HCT116 (cell line): ENCODE measurements around the gene PGR. TPM values are rescaled to one million over a fixed set of nuclear protein-coding genes. Genes with fewer than 3 reads are reported as not detected.

ENCODE experiments used
- ATAC-seq: fragments of 200-7000 bp; cut with Tn5 transposase; 2 replicates; pipeline ENCODE4 v1.9.1; 2020; ENCODE audit warnings: mild to moderate bottlenecking, moderate library complexity
- BruUV-seq: library from RNA; stranded (reverse); fragments of 400-500 nt; replicated peaks from 2 replicates; lab custom pipeline; 2021; lab: Mats Ljungman, UMichigan
- CTCF ChIA-PET: fragments of 300-600 bp; sonication (Branson Sonifier 250); formaldehyde crosslinking; loops from one replicate; lab custom pipeline; 2021; ENCODE audit warnings: antibody characterized with exemption; lab: Charles Lee
- POLR2A ChIA-PET: fragments of 300-600, 350-600 bp; sonication (Branson Sonifier 250); formaldehyde crosslinking; loops from one replicate; lab custom pipeline; 2021; ENCODE audit warnings: antibody characterized with exemption; lab: Charles Lee
- RAD21 ChIA-PET, 2 experiments: fragments of 300-600 bp; sonication (Branson Sonifier 250); formaldehyde crosslinking; loops; one replicate each; lab custom pipeline; 2023; ENCODE audit warnings: low total read pairs in 2 of 2; ENCODE audit not compliant: uncharacterized antibody in 2 of 2, unreplicated experiment in 2 of 2, low non-redundant PET in 1 of 2; lab: Charles Lee
- DNase-seq: peaks from one replicate; pipeline ENCODE4 v3.0.0-alpha.2; 2010; ENCODE audit warnings: low read depth, low spot score
- H2AFZ ChIP-seq: fragments of 200-600 bp; shearing (Covaris generic), sonication (generic); 2 replicates; pipeline ENCODE4 v1.6.1; 2017; ENCODE audit warnings: low read depth, mixed run types, mixed read lengths, antibody characterized with exemption, low read length; ENCODE audit not compliant: poor library complexity, severe bottlenecking
- H3K27ac ChIP-seq: 2 replicates; pipeline ENCODE4 v1.5.1; 2012; ENCODE audit warnings: low read depth, low read length
- H3K27me3 ChIP-seq: fragments of 200-600 bp; sonication (generic); 2 replicates; pipeline ENCODE4 v1.6.1; 2016; ENCODE audit warnings: mixed run types, low read length, mixed read lengths; ENCODE audit not compliant: insufficient read depth
- H3K36me3 ChIP-seq, 2 experiments: fragments of 200-500 bp in 1 of 2; fragments of 200-600 bp in 1 of 2; sonication (Bioruptor generic) in 1 of 2; sonication (generic) in 1 of 2; 2 replicates each; pipeline versions ENCODE4 v1.5.1 to v1.6.1; 2014 to 2016; ENCODE audit warnings: low read length in 2 of 2, inconsistent platforms in 1 of 2, mixed read lengths in 1 of 2, mixed run types in 1 of 2; ENCODE audit not compliant: insufficient read depth in 2 of 2, control insufficient read depth in 1 of 2
- H3K4me1 ChIP-seq, 2 experiments: fragments of 200-600 bp in 1 of 2; sonication (generic) in 1 of 2; 2 replicates each; pipeline versions ENCODE4 v1.5.1 to v1.6.1; 2012 to 2017; ENCODE audit warnings: low read length in 2 of 2, inconsistent platforms in 1 of 2, mild to moderate bottlenecking in 1 of 2, mixed read lengths in 1 of 2, mixed run types in 1 of 2, moderate library complexity in 1 of 2; ENCODE audit not compliant: insufficient read depth in 2 of 2, control insufficient read depth in 1 of 2
- H3K4me2 ChIP-seq: fragments of 200-600 bp; sonication (generic); 2 replicates; pipeline ENCODE4 v1.6.1; 2017; ENCODE audit warnings: mixed run types, low read length, mixed read lengths
- H3K4me3 ChIP-seq, 2 experiments: fragments of 200-600 bp in 1 of 2; sonication (generic) in 1 of 2; replicated peaks in 1 of 2; 2 replicates each; pipeline ENCODE4 v1.5.1; 2011 to 2016; ENCODE audit warnings: low read length in 2 of 2, control low read depth in 1 of 2, low read depth in 1 of 2, mild to moderate bottlenecking in 1 of 2, mixed read lengths in 1 of 2, mixed run types in 1 of 2
- H3K79me2 ChIP-seq: fragments of 200-600 bp; sonication (generic); 2 replicates; pipeline ENCODE4 v1.6.1; 2017; ENCODE audit warnings: mild to moderate bottlenecking, mixed run types, low read length, moderate library complexity, mixed read lengths; ENCODE audit not compliant: insufficient read depth
- H3K9ac ChIP-seq: fragments of 200-600 bp; sonication (generic); 2 replicates; pipeline ENCODE4 v1.6.1; 2016; ENCODE audit warnings: low read length, mixed read lengths
- H3K9me2 ChIP-seq: fragments of 200-600 bp; sonication (generic), shearing (Covaris generic); 2 replicates; pipeline ENCODE4 v1.6.1; 2017; ENCODE audit warnings: mixed run types, mild to moderate bottlenecking, moderate library complexity; ENCODE audit not compliant: insufficient read depth
- H3K9me3 ChIP-seq, 2 experiments: fragments of 200-500 bp in 1 of 2; fragments of 200-600 bp in 1 of 2; sonication (Bioruptor generic) in 1 of 2; sonication (generic) in 1 of 2; 2 replicates each; pipeline ENCODE4 v1.6.1; 2014 to 2017; ENCODE audit warnings: low read length in 2 of 2, mixed read lengths in 2 of 2, inconsistent platforms in 1 of 2, low read depth in 1 of 2, mild to moderate bottlenecking in 1 of 2, mixed run types in 1 of 2, moderate library complexity in 1 of 2; ENCODE audit not compliant: control insufficient read depth in 1 of 2, insufficient read depth in 1 of 2
- H4K20me1 ChIP-seq: fragments of 200-600 bp; sonication (generic), shearing (Covaris generic); 2 replicates; pipeline ENCODE4 v1.6.1; 2017; ENCODE audit warnings: mixed run types, mild to moderate bottlenecking, moderate library complexity; ENCODE audit not compliant: insufficient read depth
- ATF3 ChIP-seq: IDR thresholded peaks from 2 replicates; pipeline ENCODE4 v1.6.1; 2012
- CTCF ChIP-seq, 3 experiments: fragments of 200-600 bp in 1 of 3; sonication (generic) in 1 of 3; IDR thresholded peaks in 2 of 3; conservative IDR thresholded peaks in 1 of 3; 2 replicates each; pipeline ENCODE4 v1.5.1; 2012 to 2017; ENCODE audit warnings: low read depth in 2 of 3, low read length in 2 of 3, antibody characterized with exemption in 1 of 3, borderline replicate concordance in 1 of 3, control low read depth in 1 of 3, mild to moderate bottlenecking in 1 of 3, mixed read lengths in 1 of 3, mixed run types in 1 of 3, moderate library complexity in 1 of 3; ENCODE audit not compliant: insufficient read depth in 1 of 3
- EZH2phosphoT487 ChIP-seq: fragments of 200-600 bp; IDR thresholded peaks from 2 replicates; pipeline ENCODE4 v1.6.1; 2018; ENCODE audit warnings: antibody characterized with exemption, borderline replicate concordance
- REST ChIP-seq: IDR thresholded peaks from 2 replicates; pipeline ENCODE4 v1.6.1; 2012; ENCODE audit warnings: low read depth
- SP1 ChIP-seq: IDR thresholded peaks from 2 replicates; pipeline ENCODE4 v1.6.1; 2012; ENCODE audit warnings: low read depth
- intact Hi-C: fragments of 100-400 bp; cut with micrococcal nuclease; formaldehyde crosslinking; loops from 2 replicates; pipeline ENCODE4 v1.10.0; 2022
- total RNA-seq: library from RNA; stranded (reverse); gene quantifications from one replicate; pipeline ENCODE4 v1.2.1, GENCODE V29; 2021; ENCODE audit not compliant: unreplicated experiment

PGR gene
- total RNA-seq, 1 experiment from 2014 or later = not detected

GRCh38 chr11:101030692-101031091 is 98.9 kb downstream of the PGR start:
- no peak for TF ChIP-seq SP1
- no peak for TF ChIP-seq CTCF (IDR thresholded peaks at IDR 0.05 in 2 of 3, conservative IDR thresholded peaks at IDR 0.05 in 1 of 3; ENCODE audit: borderline replicate concordance in 1 of 3, insufficient read depth in 1 of 3, low read depth in 2 of 3, low read length in 2 of 3)
- TF ChIP-seq EZH2phosphoT487 = no peak
- no peak for TF ChIP-seq REST
- no peak for TF ChIP-seq ATF3
- CTCF ChIA-PET = no interaction called here
- H3K4me2 ChIP-seq = no peak overlapping the region

More at GRCh38 chr11:101030692-101031091, 98.9 kb downstream of the PGR start:
- DNase-seq (no peak), ATAC-seq (no peak; the same call in 1 of the 2 replicates)
- RAD21 ChIA-PET = no interaction called here
- Histone ChIP-seq H3K4me3 (no peak overlapping the region), H3K27me3 (no peaks in the 10 kb centered on the region), H3K9me3 (no peaks in the 10 kb centered on the region), H3K79me2 (no peaks in the 10 kb centered on the region), H3K27ac (no peak overlapping the region), H2AFZ (no peak overlapping the region), H3K36me3 (no peaks in the 10 kb centered on the region), H3K9ac (no peak overlapping the region), H4K20me1 (no peaks in the 10 kb centered on the region), H3K9me2 (no peaks in the 10 kb centered on the region), H3K4me1 (no peaks in the 10 kb centered on the region)
- intact Hi-C loops = no loop called here
- POLR2A ChIA-PET = no interaction called here
- BruUV-seq = no TSS peak
